ENCODE results near the gene COL20A1. TPM values are rescaled to one million over a fixed set of nuclear protein-coding genes. Genes with fewer than 3 reads are reported as not detected.

COL20A1 gene
- total RNA-seq, 1 donor from 2014 or later, result 0.17 TPM

DNA sequence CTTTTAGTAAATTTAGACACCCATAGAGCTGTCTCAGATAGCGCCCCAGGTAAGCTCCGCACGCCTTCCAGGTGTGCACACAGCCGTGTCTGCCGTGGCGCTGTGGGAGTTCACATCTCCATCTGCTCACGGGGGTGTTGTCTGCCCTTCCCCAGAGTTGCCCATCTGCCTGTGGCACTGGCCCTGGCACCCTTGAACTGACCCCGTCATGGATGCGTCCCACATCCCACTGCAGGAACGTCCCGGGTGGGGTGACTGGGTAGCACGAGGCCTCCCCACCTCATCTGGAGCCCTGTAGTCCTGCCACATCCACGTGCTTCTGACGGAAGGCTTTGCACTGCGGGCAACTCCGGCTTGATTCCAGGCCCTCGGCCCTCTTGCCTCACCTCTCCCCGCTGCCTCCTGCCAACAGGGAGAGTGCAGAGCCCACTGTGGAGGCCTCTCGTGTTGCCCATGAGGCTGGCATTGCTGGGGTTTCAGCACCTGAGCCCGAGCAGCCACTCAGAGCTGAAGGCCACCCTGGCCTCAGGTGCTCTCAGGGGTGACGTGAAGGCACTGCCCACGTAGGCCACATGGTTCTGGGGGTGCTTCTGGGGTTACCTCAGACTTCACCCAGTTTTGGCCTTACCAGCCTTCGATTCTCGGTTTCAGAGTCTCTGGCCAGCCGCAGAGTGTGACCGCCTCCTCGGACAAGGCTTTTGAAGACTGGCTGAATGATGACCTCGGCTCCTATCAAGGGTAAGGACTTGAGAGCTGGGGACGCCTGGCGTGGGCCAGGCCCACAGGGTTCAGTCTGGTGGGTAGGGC is 15.3 kb upstream of the COL20A1 start:
- intact Hi-C loops (cut with micrococcal nuclease), result no loop called here

DNA sequence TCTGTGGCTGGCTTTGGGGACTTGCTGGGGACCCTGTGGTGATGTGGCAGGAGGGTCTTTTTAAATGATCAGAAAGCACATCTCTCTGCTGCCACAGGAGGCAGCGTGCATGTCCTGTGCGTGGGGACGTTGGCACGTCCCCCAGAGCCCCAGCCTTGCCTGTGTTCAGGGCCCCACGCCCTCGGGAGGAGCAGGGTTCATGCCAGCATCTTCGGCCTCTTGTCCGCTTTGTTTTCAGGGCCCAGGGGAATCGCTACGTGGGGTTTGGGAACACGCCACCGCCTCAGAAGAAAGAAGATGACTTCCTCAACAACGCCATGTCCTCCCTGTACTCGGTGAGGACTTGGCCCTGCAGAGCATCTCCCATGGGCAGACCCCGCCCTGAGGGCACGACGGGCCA is 14.3 kb upstream of the COL20A1 start:
- intact Hi-C loops (cut with micrococcal nuclease), result no loop called here

DNA sequence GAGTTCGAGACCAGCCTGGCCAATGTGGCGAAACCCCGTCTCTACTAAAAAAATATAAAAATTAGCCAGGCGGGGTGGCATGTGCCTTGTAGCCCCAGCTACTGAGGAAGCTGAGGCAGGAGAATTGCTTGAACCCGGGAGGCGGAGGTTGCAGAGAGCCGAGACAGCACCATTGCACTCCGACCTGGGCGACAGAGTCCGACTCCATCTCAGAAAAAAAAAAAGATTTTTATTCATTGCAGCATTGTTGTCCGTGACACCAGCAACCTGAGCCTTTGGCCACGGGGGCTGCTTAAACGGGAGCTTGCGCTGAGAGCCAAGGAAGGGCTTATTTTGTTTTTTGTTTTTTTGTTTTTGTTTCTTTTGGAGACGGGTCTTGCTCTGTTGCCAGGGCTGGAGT is 13.1 kb upstream of the COL20A1 start:
- intact Hi-C loops (cut with micrococcal nuclease), result no loop called here

DNA sequence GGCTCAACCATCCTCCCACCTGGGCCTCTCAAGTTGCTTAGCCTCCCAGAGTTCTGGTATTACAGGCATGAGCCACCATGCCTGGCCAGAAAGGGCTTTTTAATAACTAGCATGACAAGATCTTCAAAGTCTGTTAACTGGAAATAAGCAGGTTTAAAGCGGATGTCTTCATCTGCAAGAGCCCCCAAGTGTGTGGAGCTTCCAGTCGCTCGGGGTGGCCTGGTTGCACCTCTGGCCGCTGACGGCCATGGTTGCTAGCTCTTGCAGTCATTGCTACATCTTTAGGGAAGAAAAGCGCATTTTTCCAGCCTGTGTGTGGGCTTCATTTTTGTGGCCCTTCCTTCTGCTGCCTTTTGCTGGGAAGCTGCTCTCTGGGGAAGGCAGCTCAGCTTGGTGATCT is 12.6 kb upstream of the COL20A1 start:
- intact Hi-C loops (cut with micrococcal nuclease), result no loop called here

DNA sequence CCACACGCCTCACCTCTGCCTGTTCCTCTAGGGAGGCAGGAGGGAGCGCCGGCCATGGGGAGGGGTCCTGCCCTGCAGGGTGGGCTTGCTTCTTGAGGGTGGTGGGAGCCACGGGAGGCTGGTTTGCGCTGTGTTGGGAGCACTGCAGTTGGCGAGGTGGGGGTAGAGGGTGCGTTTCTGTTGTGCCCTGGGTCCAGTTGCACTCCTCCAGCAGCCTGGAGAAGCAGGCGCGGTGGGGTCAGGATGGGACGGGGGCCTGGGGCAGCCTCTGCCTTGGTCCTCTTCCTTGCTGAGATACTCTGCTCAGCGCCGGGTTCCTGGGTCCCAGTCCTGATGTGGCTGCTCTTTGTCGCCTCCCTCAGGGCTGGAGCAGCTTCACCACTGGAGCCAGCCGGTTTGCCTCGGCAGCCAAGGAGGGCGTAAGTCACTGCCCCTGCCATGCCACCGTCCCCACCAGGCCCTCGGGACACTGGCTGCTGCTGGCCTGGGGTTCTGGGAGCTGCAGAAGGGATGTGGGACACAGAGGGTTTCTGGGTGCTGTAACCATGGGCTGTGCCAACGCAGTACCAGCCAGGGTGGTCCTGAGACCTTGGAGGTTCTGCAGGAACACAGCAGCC is 11.9 kb upstream of the COL20A1 start:
- intact Hi-C loops (cut with micrococcal nuclease), result no loop called here

DNA sequence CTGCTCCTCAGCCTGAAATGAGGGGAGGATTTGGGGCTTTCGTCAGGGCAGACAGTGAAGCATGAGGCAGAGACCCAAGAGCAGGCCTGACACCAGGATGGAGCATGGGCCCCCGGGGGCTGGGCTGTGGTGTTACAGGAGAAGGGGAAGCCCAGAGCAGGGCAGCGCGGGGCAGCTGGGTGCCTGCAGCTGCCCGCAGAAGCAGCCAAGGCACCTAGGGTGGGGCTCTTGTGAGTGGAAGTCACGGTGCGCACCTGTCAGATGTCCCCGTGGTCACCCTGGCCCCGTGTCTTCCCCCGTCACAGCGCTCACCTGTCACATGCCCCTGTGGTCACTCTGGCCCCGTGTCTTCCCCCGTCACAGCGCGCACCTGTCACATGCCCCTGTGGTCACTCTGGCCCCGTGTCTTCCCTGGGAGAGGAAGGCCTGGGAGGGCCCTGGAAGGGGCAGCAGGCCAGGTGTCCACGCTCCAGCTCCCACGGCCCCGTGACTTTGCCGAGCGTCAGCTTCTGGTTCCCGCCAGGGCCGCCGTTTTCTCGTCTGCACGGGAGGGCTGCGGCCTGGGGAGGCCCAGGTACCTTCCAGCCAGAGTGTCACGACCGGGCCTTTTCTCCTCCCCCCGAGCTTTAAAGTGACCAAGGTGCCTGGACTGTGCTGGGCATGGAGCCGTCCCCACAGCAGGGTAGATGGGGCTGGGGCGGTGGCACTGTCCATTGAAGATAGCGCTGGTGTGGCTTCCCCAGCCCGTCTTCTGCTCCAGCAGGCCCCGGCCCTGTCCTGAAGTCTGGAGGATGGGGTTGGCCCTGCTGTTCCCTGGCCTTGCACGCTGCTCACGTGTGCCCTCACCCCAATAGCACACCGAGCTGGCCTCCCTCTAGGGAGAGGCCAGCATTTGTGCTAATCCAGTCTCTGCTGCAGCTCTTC is 11.0 kb upstream of the COL20A1 start:
- intact Hi-C loops (cut with micrococcal nuclease), result no loop called here

DNA sequence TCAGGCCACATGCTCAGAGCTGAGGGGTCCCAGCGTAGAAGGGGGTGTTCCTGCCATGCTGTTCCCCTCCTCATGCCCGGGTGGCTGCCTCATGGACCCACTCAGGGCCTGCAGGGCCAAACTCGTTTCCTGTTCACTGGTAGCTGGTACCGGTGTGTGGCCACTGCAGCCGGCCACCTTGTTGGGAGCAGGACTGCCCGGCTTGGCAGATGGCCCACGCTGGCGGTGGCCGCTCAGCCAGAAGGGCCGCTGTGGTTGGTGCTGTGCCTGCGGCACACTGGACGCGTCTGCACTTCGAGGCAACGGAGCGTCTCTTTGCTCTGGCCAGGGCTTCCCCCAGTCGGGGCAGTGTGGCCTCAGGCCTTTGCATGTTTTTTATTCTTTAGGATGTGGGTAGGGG is 10.0 kb upstream of the COL20A1 start:
- intact Hi-C loops (cut with micrococcal nuclease), result no loop called here

DNA sequence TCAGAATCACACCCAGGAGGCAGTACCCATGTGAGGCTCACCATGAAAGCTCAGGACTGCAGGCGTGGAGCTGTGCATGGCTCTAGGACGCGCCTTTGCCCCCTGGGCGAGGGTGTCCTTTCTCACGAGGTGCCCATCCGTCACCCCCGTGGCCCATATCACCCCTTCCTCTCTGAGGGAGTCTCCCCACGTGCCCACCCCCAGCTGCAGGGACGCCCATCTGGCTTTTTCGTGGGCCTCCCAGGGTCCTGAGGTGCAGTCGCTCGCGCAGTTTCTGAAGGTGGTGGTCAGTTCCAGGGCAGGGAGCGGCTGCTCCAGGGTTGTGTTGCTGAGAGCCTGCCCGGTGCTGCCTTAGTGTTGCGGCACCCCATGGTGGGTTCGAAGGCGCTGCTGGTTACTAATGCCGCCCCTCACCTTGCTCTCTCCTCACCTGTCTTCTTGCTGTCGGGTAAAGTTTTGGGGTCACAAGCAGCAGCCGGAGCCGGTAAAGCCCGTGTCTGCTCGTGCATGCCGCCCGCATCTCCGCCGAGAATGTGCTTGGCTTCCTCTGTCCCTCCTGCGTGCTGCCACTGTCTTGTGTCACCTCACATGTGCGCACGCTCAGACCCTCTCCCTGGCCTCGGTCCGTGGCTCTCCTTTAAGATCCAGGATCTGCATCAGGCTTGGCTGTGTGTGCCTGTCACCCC is 9.4 kb upstream of the COL20A1 start:
- intact Hi-C loops (cut with micrococcal nuclease), result no loop called here

DNA sequence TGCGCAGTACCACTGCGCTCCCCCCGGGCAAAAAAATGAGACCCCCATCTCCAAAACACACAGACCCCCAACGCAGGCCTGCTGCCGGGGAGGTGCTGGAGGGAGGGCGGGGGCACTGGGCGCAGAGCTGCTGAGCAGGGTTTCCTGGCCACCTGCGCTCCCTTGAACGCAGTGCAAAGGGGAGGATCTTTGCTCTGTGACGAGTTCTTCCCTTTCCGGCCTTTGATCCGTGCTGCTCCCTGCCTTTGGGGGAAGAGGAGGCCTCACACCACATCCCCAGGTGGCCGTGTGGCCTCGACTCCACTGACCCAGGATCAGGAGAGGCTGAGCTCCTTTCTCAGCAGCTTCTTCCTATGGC is 8.9 kb upstream of the COL20A1 start:
- intact Hi-C loops (cut with micrococcal nuclease), result no loop called here

DNA sequence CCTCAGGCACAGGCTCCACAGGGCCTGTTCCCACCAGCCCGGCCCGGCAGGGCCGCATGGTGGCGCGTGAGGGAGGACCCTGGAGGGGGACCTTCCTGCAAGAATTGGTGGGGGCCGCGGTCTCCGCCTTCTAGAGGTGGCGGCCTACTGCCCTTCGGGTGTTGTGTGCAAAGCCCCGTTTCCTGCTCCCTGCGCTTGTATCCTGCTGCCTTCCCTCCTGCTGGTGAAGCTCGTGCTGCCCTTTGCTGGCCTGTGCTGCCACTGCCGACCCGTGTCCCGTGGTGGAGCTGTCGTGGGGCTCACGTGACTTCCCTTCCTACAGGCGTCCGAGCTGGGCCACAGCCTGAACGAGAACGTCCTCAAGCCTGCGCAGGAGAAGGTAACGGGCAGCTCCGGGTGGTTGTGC is 8.4 kb upstream of the COL20A1 start:
- intact Hi-C loops (cut with micrococcal nuclease), result no loop called here

DNA sequence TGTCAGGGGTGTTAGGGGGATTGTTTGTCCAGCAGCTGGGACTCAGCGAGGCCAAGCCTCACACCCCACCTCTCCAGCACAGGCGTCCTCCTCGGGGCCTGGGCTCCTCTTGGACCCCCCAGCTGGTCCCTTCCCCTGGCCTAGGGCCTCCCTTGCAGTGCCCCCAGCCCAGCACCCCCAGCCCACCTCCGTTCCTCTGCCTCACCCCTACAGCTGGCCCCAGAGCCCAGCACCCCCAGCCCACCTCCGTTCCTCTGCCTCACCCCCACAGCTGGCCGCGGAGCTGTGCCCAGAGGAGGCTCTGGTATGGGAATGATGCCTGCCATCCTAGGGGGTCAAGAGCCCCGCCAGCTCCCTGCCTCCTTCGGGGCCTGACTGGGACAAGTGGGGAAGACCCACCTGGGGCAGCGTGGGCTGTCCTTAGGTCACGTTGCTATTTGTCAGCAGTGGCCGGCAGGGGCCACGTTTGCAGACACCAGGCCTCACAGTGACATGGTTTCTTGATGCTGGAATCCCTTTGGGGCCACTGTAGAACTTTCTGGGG is 7.9 kb upstream of the COL20A1 start:
- intact Hi-C loops (cut with micrococcal nuclease), result no loop called here

DNA sequence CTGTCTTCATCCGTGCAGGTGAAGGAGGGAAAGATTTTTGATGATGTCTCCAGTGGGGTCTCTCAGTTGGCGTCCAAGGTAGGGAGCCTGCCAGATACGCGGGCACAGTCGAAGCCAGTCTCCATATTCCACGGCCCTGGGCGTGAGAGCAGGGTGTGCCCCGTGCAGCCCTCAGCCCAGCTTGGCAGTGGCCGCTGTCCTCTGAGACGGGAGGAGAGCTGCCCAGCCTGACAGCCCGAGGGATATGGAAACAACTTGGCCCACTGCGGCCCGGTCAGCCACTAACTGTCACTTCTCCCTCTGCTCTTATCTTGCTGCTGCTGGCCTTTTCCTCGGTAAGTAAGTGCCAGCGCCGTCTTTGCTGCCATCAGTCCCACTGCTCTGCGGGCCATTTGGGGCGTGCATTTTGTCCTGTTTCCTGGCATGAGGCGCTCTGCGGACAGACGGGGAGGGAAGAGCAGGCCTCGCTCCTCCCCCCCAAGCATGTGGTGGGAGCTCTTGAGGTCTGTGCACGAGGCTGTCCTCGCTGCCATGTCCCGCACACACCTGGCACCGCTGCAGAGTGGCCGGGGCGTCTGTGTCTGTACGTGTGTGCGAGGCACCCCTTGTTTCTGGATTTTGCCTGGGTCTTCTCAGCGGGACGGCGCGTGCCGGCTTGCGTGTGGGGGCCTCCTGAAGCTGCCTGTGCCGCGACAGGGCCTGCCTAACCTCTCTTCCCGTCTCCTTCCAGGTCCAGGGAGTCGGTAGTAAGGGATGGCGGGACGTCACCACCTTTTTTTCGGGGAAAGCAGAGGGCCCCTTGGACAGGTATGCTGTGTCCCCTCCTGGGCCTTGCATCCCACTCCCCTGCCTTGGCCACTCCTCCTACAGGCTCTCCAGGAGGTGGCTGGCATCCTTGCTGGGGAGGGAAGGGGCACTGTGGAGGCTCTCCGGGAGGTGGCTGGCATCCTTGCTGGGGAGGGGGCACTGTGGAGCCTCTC is 7.1 kb upstream of the COL20A1 start:
- intact Hi-C loops (cut with micrococcal nuclease), result no loop called here

DNA sequence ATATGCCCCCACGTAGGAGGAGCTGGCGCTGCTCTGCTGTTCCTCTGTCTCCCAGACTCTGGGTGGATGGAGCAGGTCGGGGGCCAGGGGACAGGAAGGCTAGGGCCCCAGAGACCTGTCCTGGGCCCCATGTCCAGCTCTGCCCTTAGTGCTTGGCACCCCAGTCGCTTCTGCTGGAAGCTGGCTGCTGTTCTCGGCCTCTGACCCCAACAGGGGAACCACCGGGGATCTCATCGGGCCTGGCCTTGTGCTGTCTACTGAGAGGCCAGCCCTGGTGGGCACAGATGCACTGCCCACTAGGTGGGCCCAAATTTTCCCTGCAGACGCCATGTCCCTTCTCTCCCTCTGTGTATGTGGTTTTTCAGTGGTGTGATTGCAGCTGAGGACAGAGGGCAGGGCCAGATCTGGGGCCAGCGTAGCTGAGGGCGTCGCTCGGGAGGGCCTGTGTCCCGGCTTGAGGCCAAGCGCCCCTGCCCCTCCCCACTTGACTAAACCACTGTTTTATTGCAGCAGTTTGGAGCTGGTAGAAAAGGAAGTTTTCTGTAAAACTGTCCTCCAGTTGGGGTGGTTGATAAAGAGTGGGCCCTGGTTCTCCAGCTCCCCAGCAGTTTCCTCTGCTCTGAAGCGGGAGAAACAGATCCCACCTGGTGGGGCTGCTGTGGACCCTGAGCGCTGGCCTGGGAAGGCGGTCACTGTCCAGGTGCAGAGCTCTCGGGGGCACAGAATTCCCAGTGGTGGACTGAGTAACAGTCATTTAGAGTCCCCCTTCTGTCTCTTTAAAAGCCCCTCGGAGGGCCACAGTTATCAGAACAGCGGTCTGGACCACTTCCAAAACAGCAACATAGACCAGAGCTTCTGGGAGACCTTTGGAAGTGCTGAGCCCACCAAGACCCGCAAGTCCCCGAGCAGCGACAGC is 5.9 kb upstream of the COL20A1 start:
- intact Hi-C loops (cut with micrococcal nuclease), result no loop called here

DNA sequence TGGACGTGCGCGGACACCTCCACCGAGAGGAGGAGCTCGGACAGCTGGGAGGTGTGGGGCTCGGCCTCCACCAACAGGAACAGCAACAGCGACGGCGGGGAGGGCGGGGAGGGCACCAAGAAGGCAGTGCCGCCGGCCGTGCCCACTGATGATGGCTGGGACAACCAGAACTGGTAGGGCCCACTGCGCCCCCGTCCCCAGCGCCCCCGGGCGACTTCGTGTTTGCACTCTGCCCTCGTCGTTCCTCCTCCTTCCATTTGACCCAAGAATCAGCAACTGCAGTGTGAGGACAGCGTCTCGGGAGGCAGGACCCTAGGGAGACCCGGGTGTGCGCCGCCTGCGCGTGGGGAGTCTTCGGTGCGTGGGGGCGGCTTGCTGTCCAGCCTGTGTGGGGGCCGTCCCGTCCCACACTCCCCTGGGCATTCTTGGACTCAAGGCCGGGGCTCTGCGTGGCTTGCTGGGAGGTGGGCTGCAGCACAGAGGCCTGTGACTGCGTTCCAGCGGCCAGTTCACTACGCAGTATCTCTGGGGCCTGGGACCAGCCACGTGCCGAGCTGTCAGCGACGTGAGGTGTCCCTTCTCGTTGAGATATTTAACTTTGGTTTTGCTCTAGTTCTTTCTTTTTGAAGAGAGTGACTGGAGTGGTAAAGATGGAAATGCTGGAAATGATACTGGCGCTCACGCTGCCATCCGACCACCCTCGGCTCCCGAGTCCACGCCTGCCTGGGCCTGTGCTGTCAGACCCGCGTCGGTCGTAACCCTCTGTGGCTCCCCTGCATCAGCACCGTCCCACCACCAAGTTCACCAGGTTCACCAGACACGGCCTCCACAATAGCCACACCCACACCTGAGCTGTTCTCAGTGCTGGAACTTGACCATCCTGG is 5.0 kb upstream of the COL20A1 start:
- intact Hi-C loops (cut with micrococcal nuclease), result no loop called here

DNA sequence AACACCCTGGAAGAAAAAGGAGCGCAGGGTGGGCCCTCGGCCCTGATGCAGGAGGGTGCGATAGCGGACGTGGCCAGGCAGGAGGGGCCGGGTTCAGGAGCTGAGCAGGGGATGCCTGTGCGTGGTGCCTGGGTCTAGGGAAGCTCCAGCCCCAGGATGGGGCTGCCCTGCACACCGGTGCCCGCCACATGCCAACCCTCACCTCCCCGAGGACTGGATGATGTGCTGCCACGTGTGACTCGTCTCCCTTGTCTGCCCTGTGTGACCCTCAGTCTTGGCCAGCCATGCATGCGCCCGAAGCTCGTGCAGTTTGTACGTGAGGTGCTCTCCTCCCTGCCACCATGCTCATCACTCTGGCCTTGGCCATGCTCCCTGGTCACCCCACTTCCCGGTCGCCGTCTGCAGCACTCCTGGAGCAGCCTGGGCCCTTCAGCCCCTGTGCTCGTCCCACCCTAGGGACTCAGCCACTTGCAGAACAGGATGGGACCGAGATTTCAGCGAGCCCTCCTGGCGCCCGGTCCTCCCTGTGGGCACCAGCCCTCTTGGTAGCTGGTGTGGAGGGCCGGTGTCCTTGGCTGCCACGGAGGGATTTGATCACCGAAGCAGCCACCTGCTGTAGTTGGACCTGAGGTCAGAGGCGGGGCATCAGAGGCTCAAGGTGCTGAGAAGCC is 4.3 kb upstream of the COL20A1 start:
- intact Hi-C loops (cut with micrococcal nuclease), result no loop called here

DNA sequence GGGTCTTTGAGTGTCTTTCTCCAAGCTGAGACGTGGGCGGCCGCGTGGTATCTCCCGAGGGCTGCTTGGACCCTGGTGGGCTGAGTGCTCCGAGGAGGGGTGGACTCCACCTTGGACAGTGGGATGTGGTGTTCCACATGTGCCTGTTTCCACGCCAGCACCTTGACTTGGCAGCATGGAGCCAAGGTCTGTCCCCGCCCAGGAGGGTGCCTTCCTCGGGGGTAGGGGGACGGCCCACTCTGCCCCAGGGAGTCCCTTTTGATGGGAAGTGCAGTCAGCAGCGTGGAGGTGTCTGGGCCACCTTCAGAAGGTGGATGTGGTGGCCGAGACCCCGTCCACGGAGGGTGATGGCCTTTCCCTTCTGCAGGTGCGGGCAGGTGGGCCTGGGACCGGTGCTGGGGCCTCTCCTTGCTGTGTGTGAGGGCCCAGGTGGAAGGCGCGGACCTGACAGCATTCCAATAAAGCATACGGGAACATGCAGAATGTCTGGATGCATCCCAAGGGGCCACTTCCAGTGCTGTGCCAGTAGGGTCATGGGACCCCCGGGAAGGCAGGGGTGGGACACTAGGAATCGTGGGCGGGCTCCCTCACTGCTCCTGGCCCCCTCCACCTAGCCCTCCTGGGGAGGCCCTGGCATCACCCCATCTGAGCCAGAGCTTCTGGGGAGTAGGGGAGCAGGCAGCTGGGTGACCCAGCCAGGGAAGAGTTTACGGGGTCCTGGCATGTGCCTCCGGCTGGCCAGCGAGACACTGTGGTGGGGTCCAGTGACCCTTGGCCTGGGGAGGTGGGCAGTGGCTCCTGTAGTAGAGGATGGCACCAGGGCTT is 3.5 kb upstream of the COL20A1 start:
- intact Hi-C loops (cut with micrococcal nuclease), result no loop called here

All from T-helper 1 cell treated with Interleukin-12 subunit alpha and Interleukin-12 subunit beta and Interleukin-4 antibody, amounts not matched to agents 30 ng/mL and 1 ng/mL, for 36 hours (primary cell).